NCI-H2227 (cell line): ENCODE data around the gene SMIM33.
A peak's percentile ranks its signal among the peaks of the same experiment; 100 is the strongest.
"Not testable (repeated sequence)": the region's sequence is repeated elsewhere in the genome, so short reads cannot be mapped to it uniquely, and the experiment has no call there.

Source experiments
- DNase-seq: peaks from one replicate; lab custom pipeline; 2025; ENCODE audit not compliant: unreplicated experiment; lab: John Stamatoyannopoulos, UW

The SMIM33 gene

DNA sequence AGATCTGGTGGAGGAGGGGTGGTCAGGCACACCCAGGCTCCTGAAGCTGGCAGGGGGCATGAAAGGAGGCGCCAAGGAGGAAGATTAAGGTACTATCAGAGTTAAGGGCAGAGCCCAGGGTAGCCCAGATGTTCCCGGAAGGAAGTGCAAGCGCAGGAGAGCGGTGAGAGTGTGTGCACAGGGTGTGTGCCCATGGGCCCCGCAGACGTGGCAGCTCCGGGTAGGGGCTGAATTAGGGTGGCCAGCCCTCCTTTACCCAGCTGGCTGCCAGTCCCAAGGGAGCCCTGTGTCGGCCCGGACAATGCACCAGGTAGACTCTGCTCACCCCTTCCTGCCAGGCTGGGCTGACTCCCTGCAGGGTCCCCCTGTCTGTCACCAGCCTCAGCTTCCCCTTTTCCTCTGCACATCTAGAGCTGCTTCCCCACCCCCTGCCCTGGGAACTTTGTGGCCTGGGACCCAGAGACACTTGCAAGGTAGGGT lies at the start of gene SMIM33:
TSS of gene SMIM33 (plus strand) at position 184 of the 480 bp plus-strand sequence. CDS start at position 302, 118 bp downstream.
- no peak for DNase-seq

DNA sequence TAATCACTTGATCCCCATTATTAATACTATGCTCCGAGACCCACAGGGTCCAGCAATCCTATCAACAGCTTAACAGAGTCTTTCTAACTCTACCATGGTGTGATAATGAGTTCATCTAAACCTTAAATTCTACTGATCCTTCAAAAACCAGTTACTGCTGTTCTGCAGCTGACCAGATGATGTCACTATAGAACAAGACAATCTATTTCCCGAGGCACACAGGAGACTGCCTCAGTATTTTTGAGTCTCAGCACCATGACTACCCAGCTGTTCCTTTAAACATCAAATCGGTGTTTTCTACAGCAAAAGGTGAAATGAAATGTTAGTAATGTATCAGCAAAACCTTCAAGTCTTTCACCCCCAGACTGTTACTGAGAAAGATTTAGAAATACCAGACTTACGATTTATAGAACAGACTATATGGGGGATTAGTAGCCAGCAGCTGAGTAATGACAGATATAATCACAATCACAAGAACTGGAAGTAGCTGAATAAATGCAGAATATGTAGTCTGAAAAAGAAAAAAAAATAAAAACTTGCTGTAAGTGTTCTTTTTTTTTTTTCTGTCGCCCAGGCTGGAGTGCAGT lies 48.4 kb upstream of the SMIM33 start:
- peak; percentile 72 for DNase-seq

DNA sequence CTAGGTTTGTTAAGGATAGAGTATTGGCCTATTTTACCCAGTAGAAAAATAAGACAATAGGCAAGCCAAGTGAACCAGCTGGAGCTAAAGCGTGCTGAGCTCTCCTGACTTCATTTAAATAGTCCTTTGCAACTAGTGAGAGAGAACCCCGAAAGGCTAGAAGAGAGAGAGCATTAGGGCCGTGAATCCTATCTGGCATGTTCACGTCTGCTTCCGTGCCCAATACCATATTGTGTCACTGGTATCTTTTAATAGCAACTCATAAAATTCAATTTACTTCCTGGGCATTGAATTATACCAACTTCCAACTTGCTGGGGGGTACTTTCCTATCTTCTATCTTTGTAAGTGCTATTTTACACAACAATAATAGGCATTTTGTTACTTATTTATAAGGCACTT lies 45.3 kb upstream of the SMIM33 start:
- no peak for DNase-seq

DNA sequence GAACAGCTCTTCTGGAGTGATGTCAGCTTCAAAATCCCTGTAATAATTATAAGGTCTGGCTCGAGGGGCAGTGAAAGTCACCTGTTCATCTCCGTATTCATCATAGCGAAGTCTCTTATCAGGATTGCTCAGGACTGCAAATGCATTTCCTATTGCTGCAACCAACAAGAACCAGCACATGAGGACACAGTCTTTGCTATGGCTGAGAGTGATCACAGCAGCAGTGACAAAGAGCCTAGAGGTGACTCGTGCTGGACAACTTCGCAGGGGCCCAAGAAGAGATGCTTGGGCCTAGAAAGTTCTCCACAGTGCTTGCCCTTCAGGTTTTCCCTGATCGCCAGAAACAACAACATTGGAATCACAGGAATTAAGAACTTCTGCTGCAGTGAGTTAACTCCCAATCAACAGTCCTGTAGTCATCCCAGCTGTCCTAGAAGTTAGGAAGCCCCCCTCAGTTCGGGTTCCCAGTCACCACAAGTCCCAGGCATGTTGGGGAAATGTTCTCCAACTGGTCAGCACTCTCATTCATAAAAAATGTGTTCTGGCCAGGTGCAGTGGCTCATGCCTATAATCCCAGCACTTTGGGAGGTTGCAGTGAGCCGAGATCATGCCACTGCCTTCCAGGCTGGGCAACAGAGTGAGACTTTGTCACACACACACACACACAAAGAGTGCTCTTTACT lies 44.5 kb upstream of the SMIM33 start:
- no peak for DNase-seq

DNA sequence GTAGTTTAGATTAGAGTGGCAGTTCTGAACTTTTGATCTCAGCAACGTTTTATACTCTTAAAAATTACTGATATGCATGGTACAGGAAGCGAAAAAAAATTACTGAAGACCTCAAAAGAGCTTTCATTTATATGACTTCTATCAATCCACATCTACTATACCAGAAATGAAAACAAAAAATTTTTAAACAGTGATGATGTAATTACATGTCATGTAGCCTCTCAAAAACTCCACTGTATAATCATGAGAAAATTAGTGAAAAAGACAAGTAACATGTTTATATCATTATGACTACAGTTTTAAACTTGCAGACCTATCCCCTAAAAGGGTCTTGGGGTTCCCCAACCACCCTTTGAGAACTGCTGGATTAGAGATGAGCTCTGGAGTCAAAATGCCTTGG lies 40.8 kb upstream of the SMIM33 start:
- no peak for DNase-seq

DNA sequence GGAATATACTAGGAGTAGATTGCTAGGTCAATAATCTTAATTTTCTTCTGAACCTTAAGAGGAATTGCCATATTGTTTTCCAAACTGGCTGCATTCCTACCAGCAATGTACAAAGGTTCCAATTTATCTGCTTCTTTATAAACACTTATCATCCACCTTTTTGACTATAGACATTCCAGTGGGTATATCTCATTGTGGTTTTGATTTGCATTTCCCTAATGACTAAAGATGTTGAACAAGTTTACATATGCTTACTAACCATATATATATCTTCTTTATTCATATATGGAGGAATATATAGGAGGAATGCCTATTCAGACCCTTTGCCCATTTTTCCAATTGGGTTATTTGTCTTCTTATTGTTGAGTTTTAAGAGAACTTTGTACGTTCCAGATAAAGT lies 39.1 kb upstream of the SMIM33 start:
- no peak for DNase-seq

DNA sequence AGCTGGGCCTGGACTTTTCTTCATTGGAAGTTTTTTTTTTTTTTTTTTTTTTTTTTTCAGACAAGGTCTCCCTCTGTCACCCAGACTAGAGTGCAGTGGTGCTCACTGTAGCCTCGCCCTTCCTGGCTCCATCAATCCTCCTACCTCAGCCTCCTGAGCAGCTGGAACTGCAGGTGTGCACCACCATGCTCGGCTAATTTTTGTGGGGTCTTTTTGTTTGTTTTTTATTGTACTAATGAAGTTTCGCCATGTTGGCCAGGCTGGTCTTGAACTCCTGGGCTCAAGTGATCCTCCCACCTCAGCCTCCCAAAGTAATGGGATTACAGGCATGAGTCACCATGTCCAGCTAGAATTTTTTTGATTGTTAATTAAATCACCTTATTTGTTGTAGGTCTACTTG lies 35.1 kb upstream of the SMIM33 start:
- no peak for DNase-seq

DNA sequence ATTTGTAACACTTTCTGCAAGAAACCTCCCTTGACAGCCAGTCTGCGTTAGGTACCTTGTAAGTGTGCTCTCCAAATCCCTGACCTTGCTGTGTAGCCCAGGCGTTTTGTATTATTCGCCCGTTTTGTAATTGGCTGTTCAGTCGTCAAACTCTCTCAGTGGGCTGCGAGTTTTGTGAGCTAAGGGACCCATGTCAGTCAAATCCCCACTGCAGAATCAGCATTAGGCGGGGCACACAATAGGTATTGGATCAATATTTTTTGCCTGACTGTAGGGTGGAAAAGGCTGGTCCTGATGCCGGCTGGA lies 32.1 kb upstream of the SMIM33 start:
- no peak for DNase-seq

DNA sequence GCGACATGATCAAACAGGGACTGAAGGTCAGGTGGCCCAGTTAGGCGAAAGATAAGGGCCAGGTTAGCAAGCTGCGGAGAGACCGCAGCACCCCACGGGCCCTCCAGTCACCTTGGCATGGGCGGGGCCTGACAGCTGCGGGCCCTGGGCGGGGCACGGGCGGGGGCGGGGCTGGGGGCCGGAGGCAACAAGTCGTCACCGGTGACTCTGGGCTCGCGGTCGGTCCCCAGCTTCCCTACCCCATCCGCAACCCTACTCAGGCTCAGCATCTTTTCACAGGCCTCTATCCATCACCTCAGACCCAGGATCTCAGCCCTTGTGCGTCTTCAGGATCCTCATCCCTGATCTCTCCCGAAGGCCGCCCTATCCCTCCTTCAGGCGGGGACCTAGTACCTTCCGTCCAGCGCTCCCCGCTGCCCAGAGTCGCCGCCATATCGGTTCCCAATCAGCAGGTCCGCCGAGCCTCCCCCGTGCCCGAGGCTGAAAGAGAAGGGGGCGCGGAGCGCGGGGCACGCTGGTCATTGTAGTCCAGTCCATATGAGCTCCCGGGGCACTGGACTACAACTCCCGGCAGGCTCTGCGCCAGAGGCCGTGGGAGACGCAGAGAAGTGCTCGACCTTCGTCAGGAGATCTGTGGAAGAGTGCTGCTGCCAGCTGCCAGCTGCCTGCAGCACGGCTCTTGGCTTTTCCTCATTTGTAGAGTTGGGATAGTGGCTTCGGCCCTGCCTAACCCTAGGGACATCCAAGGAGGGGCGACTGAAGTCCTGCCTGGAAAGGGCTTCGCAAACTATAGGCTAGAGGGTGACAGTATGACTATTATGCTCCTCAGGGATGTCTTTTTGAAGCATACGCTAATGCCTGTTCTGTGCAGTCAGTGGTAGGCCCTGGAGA lies 31.5 kb upstream of the SMIM33 start, which contains the start of gene DNAJC18:
TSS of gene DNAJC18 (minus strand) at position 513 of the 891 bp plus-strand sequence. CDS start at position 433, 80 bp downstream.
- peak; percentile 94 for DNase-seq

DNA sequence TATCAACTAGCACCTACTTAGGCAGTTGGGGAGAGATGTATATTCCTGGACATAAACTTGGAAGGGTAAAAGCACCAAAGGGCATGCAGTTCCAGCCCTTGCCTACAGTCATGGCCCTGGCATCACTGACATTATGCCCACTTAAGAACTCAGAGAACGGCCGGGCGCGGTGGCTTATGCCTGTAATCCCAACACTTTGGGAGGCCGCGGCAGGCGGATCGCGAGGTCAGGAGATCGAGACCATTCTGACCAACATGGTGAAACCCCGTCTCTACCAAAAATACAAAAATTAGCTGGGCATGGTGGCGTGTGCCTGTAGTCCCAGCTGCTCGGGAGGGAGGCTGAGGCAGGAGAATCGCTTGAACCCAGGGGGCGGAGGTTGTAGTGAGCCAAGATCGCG lies 30.4 kb upstream of the SMIM33 start:
- not testable (repeated sequence) for DNase-seq

DNA sequence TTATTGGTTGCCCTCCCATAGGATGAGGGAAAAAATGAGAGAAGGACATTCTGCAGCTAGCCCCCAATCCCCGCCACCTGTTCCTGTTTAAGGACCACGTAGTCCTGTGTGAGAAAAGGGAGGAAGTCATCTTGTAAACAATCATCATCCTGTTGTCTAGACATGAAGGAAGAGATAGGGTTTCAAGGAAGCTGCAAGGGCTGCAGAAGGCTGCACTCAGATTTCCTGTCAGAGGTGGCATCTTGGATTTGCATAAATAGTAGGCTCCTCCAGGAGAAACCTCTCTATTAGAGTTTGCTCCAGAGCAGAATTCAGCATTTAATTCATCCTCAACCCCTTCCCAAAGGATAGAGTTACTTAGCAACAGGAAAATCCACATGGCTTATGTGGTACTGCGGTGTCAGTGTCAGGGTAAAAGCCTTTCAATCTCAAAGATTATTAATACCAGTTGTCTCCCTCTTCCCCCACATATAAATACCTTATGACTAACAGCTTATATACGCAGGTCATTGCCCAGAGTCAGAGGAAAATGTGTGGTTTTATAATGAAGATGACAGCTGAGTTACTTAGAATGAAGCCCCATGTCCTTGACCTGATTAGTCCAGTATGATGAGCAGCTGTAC lies 26.9 kb upstream of the SMIM33 start:
- DNase-seq = peak; percentile 36

DNA sequence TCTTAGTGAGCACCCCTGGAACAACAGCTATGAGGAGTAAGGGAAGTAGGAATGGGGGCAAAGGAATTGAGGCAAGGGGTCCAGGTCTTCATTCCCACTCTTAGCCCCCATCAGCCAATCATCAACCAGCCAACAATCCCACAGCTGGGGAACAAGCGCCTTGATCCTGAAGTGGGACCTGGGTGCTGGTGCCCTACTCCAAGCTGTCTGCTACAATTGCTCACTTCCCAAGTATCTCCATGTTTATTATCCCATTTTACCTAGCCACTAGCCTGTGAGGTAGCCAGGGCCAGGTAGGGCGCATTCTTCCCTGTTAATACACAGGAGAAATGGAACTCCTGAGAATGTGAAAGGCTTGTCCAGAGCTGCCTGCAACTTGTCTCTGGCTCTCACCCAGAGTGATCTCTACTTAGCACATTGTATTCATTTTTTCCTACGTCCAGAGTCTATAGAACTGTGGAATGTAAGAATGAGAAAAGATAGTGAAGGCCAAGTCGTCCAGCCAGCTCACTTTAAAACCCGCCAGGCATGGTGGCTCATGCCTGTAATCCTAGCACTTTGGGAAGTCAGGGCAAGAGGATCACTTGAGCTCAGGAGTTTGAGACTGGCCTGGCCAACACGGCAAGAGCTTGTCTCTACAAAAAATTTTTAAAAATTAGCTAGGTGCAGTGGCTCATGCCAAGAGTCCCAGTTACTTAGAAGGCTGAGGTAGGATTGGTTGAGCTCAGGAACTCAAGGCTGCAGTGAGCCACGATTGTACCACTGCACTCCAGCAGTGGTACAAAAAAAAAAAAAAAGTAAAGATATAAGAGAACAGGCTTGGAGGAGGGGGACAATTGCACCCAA lies 25.3 kb upstream of the SMIM33 start:
- no peak for DNase-seq

DNA sequence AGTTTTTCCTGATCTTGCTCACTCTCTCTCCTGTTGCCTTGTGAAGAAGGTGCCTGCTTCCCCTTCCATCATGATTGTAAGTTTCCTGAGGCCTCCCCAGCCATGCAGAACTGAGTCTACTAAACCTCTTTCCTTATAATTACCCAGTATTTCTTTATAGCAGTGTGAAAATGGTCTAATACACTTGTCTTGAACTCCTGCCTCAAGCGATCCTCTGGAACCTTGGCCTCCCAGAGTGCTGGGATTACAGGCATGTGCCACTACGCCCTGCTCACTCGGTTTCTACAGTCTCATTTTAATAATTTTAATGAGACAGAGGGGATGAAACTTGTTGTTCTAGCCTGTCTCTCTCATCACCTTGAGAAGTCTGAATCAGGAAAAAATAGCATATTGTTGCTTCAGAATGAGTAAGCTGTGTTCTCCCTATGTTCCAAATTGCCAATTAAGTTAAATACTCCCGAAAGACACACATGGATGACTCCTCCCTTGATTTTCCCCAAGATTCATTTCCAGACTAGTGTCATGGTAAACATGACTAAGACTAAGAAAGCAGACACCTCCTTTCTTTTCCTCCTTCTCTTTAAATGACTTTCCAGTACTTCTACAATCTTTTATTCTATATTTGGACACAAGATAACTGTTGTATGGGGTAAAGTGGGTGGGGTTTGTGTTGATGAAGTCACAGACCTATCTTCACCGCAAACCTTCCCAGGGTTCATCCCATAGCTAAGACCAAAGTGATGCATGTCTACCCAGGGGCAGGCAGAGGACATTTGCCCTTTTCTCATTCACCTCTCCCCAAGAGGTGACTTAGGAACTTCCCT lies 23.6 kb upstream of the SMIM33 start:
- DNase-seq = no peak

DNA sequence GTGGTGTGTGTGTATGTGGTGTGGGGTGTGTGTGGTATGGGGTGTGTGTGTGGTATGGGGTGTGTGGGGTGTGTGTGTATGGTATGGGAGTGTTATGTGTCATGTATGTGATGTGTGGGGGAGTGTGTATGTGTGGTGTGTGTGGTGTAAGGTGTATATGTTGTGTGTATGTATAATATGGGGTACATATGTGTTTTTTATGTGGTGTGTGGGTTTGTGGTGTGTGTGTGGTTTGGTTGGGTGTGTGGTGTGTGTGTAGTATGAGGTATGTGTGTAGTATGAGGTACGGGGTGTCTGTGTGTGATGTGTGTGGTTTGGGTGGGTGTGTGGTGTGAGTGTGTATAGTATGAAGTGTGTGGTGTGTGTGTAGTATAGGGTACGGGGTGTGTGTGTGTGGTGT lies 19.6 kb upstream of the SMIM33 start:
- DNase-seq = no peak

DNA sequence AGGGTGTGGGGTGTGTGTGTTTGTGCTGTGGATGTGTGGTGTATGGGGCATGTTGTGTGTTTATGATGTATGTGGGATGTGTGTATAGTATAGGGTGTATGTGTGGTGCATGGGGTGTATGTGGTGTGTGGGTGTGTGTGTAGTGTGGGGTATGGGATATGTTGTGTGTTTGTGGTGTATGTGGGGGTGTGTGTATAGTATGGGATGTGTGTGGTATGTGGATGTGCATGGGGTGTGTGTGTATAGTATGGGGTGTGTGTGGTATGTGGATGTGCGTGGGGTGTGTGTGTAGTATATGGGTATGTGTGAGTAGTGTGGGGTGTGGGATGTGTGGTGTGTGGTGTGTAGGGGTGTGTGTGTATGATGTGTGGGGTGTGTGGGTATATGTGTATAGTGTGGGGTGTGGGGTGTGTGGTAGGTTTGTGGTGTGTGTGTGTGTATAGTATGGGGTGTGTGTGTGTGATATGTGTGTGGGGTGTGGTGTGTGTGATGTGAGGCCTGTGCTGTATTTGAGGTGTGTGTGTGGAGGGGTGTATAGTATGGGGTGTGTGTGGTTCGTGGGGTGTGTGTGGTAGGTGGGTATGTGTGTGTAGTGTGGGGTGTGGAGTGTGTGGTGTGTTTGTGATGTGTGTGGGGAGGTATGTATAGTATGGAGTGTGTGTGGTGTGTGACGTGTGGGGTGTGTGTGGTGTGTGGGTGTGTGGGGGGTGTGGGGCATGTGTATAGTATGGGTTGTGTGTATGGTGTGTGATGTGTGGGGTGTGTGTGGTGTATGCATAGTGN lies 18.7 kb upstream of the SMIM33 start:
- DNase-seq = no peak

DNA sequence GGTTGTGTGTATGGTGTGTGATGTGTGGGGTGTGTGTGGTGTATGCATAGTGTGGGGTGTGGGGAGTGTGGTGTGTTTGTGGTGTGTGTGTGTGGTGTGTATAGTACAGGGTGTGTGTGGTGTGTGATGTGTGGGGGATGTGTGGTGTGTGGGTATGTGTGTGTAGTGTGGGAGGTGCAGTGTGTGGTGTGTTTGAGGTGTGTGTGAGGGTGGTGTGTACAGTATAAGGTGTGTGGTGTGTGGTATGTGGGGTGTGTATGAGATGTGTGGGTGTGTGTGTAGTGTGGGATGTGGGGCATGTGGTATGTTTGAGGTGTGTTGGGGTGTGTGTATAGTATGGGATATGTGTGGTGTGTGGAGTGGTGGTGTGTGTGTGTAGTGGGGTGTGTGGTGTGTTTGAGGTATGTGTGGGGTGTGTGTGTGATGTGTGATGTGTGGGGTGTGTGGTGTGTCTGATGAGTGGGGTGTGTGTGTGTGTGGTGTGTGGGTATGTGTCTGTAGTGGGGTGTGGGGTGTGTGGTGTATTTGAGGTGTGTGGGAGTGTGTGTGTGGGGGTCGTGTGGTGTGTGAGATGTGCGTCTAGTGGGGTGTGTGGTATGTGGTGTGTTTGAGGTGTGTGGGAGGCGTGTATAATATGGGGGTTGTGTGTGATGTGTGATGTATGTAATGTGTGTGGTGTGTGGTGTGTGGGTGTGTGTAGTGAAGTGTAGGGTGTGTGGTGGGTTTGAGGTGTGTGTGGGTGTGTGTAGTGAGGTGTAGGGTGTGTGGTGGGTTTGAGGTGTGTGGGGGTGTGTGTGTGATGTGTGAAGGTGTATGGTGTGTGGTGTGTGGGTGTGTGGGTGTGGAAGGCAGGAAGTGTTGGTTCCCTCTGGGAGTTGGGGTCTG lies 16.9 kb upstream of the SMIM33 start:
- no peak for DNase-seq

DNA sequence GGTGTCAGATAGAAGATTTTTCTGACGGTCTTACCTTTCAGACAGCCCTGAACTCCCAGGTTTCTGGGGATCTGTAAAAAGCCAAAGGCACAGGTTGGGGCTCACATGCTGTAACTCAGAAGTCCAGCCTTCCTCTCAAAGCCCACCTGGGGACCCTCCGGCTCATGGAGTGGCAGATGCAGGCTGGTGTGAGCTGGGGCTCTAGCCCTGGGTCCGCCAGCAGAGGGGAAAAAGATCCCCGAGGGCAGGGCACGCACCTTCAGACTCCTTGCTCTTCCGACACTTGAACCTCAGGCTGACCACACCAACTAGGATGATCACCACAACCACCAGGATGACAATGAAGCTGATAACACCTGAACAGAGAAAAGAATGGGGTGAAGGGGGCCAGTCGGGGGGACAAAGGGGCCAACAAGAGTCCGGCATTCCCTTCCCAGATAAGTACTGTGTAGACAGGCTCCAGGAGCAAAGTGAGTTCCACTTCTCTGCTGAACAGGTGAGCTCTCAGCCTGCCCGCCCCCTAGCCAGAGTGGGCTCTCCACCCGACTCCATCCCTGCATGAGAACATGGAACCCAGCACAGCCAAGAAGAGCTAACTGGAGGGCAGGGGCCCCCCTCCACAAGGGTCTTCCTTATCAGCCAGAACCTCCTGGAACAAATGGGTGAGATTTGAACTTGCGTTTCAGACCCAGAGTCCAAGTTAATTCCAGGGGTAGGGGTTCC lies 16.1 kb upstream of the SMIM33 start:
- DNase-seq = no peak
